ENCODE measurements around the gene ACSL6.

DNA sequence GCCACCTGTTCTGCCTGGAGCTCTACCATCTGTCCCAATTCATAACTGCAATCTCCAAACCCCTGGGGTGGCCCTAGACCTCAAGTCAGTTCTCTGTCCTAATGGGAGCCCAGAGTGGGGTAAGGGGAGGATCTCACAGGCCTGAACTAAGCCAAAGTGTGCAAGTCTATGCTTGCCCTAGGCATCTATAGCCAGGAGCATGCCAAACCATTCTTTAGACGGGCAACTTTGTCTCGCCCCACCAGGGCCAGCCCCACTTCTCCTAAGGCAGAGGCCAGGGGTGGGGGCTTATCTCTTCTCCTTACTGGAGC is 3.3 kb downstream of the ACSL6 start:
- TF ChIP-seq, protein P1, sequence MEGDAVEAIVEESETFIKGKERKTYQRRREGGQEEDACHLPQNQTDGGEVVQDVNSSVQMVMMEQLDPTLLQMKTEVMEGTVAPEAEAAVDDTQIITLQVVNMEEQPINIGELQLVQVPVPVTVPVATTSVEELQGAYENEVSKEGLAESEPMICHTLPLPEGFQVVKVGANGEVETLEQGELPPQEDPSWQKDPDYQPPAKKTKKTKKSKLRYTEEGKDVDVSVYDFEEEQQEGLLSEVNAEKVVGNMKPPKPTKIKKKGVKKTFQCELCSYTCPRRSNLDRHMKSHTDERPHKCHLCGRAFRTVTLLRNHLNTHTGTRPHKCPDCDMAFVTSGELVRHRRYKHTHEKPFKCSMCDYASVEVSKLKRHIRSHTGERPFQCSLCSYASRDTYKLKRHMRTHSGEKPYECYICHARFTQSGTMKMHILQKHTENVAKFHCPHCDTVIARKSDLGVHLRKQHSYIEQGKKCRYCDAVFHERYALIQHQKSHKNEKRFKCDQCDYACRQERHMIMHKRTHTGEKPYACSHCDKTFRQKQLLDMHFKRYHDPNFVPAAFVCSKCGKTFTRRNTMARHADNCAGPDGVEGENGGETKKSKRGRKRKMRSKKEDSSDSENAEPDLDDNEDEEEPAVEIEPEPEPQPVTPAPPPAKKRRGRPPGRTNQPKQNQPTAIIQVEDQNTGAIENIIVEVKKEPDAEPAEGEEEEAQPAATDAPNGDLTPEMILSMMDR (tag by site-specific recombination; IDR thresholded peaks at IDR 0.05), result no peak; the same call in 1 of the 2 replicates
- TF ChIP-seq ZBTB7A (tag by site-specific recombination; IDR thresholded peaks at IDR 0.05; ENCODE audit: low read depth) (no peak), ZNF24 (tag by site-specific recombination; IDR thresholded peaks at IDR 0.05) (no peak), GLI4 (tag by site-specific recombination; IDR thresholded peaks at IDR 0.05) (no peak), ZBTB20 (tag by site-specific recombination; IDR thresholded peaks at IDR 0.05) (no peak), ELK4 (IDR thresholded peaks at IDR 0.05; ENCODE audit: borderline replicate concordance, low read depth, low read length) (no peak), ZNF768 (tag by site-specific recombination; IDR thresholded peaks at IDR 0.05) (no peak), ZNF239 (tag by site-specific recombination; IDR thresholded peaks at IDR 0.05) (no peak), ZNF416 (tag by site-specific recombination; IDR thresholded peaks at IDR 0.05) (no peak), YY1 (tag by site-specific recombination; IDR thresholded peaks at IDR 0.05) (no peak), ZNF792 (tag by site-specific recombination; IDR thresholded peaks at IDR 0.05) (no peak)
- TF ChIP-seq, protein P2, sequence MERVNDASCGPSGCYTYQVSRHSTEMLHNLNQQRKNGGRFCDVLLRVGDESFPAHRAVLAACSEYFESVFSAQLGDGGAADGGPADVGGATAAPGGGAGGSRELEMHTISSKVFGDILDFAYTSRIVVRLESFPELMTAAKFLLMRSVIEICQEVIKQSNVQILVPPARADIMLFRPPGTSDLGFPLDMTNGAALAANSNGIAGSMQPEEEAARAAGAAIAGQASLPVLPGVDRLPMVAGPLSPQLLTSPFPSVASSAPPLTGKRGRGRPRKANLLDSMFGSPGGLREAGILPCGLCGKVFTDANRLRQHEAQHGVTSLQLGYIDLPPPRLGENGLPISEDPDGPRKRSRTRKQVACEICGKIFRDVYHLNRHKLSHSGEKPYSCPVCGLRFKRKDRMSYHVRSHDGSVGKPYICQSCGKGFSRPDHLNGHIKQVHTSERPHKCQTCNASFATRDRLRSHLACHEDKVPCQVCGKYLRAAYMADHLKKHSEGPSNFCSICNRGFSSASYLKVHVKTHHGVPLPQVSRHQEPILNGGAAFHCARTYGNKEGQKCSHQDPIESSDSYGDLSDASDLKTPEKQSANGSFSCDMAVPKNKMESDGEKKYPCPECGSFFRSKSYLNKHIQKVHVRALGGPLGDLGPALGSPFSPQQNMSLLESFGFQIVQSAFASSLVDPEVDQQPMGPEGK (tag by site-specific recombination; IDR thresholded peaks at IDR 0.05), result no peak

All from HEK293 (cell line).